Measurements from ENCODE around the gene WDPCP. TPM values are rescaled to one million over a fixed set of nuclear protein-coding genes. Genes with fewer than 3 reads are reported as not detected.

Gene WDPCP
- total RNA-seq, 1 experiment from 2014 or later: 7.4 TPM

GRCh38 chr2:63530704-63531279 lies 57.5 kb downstream of the WDPCP start:
- no peak for TF ChIP-seq REST (IDR thresholded peaks at IDR 0.05; ENCODE audit: insufficient read depth in 1 of 2, low read depth in 2 of 2, low read length in 1 of 2)
- no peak for TF ChIP-seq CTCF (IDR thresholded peaks at IDR 0.05)
- TF ChIP-seq SIN3A (IDR thresholded peaks at IDR 0.05; ENCODE audit: borderline replicate concordance, insufficient read depth, low read depth, low read length): no peak
- TF ChIP-seq POLR2AphosphoS5 (IDR thresholded peaks at IDR 0.05; ENCODE audit: low read depth, low read length): no peak
- no peak for TF ChIP-seq TCF7L2 (IDR thresholded peaks at IDR 0.05; ENCODE audit: low read depth, low read length)
- ChIA-PET CTCF (no interaction called here), POLR2A (no interaction called here)

GRCh38 chr2:63525905-63526304 lies 62.4 kb downstream of the WDPCP start:
- TF ChIP-seq POLR2AphosphoS5 (IDR thresholded peaks at IDR 0.05; ENCODE audit: low read depth, low read length) (no peak), CTCF (IDR thresholded peaks at IDR 0.05) (no peak), REST (IDR thresholded peaks at IDR 0.05; ENCODE audit: insufficient read depth in 1 of 2, low read depth in 2 of 2, low read length in 1 of 2) (no peak), SIN3A (IDR thresholded peaks at IDR 0.05; ENCODE audit: borderline replicate concordance, insufficient read depth, low read depth, low read length) (no peak), TCF7L2 (IDR thresholded peaks at IDR 0.05; ENCODE audit: low read depth, low read length) (no peak)
- no TSS peak for BruUV-seq (replicated peaks)
- CTCF ChIA-PET: no interaction called here

More at GRCh38 chr2:63530704-63531279, 57.5 kb downstream of the WDPCP start:
- Histone ChIP-seq H3K4me3 (ENCODE audit: low read depth in 2 of 2, low read length in 2 of 2) (no peak overlapping the region), H3K27ac (ENCODE audit: low read length) (no peak overlapping the region), H3K27me3 (ENCODE audit: control insufficient read depth, insufficient read depth, low read length) (no peaks in the 10 kb centered on the region), H3K4me1 (ENCODE audit: control insufficient read depth, insufficient read depth, low read length) (no peaks in the 10 kb centered on the region), H3K36me3 (ENCODE audit: control insufficient read depth, insufficient read depth, low read length) (no peaks in the 10 kb centered on the region), H3K9me3 (ENCODE audit: control insufficient read depth, insufficient read depth, low read depth, low read length) (no peaks in the 10 kb centered on the region)
- intact Hi-C loops (cut with micrococcal nuclease; ENCODE audit: unreplicated experiment): no loop called here
- in situ Hi-C loops (cut with HindIII; ENCODE audit: low pct_unique_long_range_greater_than_20kb, low sequenced_read_pairs): no loop called here
- BruUV-seq (replicated peaks): no TSS peak
- no peak for ATAC-seq
- DNase-seq (ENCODE audit: low read depth, low spot score): no peak

More at GRCh38 chr2:63525905-63526304, 62.4 kb downstream of the WDPCP start:
- Histone ChIP-seq H3K36me3 (ENCODE audit: control insufficient read depth, insufficient read depth, low read length) (no peaks in the 10 kb centered on the region), H3K4me1 (ENCODE audit: control insufficient read depth, insufficient read depth, low read length) (no peaks in the 10 kb centered on the region), H3K4me3 (ENCODE audit: low read depth in 2 of 2, low read length in 2 of 2) (no peak overlapping the region), H3K9me3 (ENCODE audit: control insufficient read depth, insufficient read depth, low read depth, low read length) (peaks cover 5% of the 10 kb centered on the region; the same call in 1 of the 2 replicates), H3K27me3 (ENCODE audit: control insufficient read depth, insufficient read depth, low read length) (no peaks in the 10 kb centered on the region), H3K27ac (ENCODE audit: low read length) (no peak overlapping the region)
- DNase-seq (ENCODE audit: low read depth, low spot score) (no peak), ATAC-seq (no peak)
- intact Hi-C loops (cut with micrococcal nuclease; ENCODE audit: unreplicated experiment) (no loop called here), in situ Hi-C loops (cut with HindIII; ENCODE audit: low pct_unique_long_range_greater_than_20kb, low sequenced_read_pairs) (no loop called here)
- POLR2A ChIA-PET: no interaction called here
